ENCODE results near the gene PRAME.
A peak's percentile ranks its signal among the peaks of the same experiment; 100 is the strongest.
"Not testable (repeated sequence)": the region's sequence is repeated elsewhere in the genome, so short reads cannot be mapped to it uniquely, and the experiment has no call there.

PRAME gene

DNA sequence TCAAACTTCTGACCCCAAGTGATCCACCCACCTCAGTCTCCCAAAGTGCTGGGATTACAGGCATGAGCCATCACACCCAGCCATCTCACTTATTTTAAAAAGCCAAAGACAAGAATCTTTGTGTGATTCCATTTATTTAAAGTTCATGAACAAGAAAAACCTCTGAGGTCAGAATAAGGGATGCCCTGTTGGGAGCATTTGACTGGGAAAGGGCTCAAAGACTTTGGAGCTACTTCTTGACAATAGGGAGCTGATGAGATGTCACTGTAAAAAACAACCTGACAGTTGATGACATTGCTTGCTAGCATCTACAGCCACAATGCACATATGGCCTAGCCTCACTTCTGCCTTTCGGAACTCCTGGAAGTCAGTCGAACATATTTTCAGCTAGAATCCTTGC, 45.4 kb downstream of the PRAME start:
- peaks cover 63% of the 10 kb centered on the region for H3K27me3 ChIP-seq (ENCODE audit: insufficient read depth, low read length)
- peaks cover 19% of the 10 kb centered on the region; the same call in 1 of the 2 replicates for H3K9me3 ChIP-seq (ENCODE audit: insufficient read depth, low read depth, low read length)
- no peak overlapping the region for H3K4me3 ChIP-seq (ENCODE audit: low read length)
- no peak overlapping the region for H3K9ac ChIP-seq (ENCODE audit: low read depth, low read length)
- no peaks in the 10 kb centered on the region for H3K36me3 ChIP-seq (ENCODE audit: insufficient read depth, low read depth, low read length)
- H3K4me1 ChIP-seq (ENCODE audit: insufficient read depth, low read length) = no peaks in the 10 kb centered on the region
- no peak overlapping the region for H3K27ac ChIP-seq (ENCODE audit: low read length)

DNA sequence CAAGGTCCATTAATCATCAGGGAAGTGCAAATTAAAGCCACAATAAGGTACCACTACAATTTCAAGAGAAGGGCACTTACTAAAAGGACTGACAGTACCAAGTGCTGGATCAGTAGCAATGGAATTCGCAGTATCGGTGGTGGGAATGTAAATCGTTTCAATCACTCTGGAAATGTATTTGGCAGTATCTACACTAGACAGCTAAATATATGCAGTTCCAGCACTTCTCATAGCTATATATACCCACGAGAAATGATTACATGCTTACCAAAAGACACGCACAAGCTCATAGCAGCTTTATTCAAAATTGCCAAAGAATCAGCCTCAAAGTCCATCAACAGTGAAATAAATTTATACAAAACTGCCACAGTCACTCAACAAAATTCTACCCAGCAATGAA, 46.1 kb downstream of the PRAME start:
- no peak overlapping the region for H3K4me3 ChIP-seq (ENCODE audit: low read length)
- no peak overlapping the region for H3K27ac ChIP-seq (ENCODE audit: low read length)
- no peak overlapping the region for H3K9ac ChIP-seq (ENCODE audit: low read depth, low read length)
- peaks cover 64% of the 10 kb centered on the region for H3K27me3 ChIP-seq (ENCODE audit: insufficient read depth, low read length)
- no peaks in the 10 kb centered on the region for H3K36me3 ChIP-seq (ENCODE audit: insufficient read depth, low read depth, low read length)
- H3K9me3 ChIP-seq (ENCODE audit: insufficient read depth, low read depth, low read length) = peaks cover 19% of the 10 kb centered on the region; the same call in 1 of the 2 replicates
- no peaks in the 10 kb centered on the region for H3K4me1 ChIP-seq (ENCODE audit: insufficient read depth, low read length)

DNA sequence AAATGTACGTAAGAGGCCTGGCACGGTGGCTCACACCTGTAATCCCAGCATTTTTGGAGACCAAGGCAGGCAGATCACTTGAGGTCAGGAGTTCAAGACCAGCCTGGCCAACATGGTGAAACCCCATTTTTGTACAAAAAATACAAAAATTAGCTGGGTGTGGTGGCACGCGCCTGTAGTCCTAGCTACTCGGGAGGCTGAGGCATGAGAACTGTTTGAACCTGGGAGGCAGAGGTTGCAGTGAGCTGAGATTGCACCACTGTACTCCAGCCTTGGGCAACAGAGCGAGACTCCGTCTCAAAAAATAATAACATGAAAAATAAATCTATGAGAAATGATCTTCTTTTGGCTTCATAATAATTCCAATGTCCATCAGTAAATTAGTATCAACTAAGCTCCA, 48.2 kb downstream of the PRAME start:
- H3K27ac ChIP-seq (ENCODE audit: low read length); H3K4me3 ChIP-seq (ENCODE audit: low read length); H3K4me1 ChIP-seq (ENCODE audit: insufficient read depth, low read length); H3K9ac ChIP-seq (ENCODE audit: low read depth, low read length): not testable (repeated sequence)
- Histone ChIP-seq H3K9me3 (ENCODE audit: insufficient read depth, low read depth, low read length) (peaks cover 19% of the 10 kb centered on the region; the same call in 1 of the 2 replicates), H3K36me3 (ENCODE audit: insufficient read depth, low read depth, low read length) (peaks cover 12% of the 10 kb centered on the region), H3K27me3 (ENCODE audit: insufficient read depth, low read length) (peaks cover 61% of the 10 kb centered on the region)

DNA sequence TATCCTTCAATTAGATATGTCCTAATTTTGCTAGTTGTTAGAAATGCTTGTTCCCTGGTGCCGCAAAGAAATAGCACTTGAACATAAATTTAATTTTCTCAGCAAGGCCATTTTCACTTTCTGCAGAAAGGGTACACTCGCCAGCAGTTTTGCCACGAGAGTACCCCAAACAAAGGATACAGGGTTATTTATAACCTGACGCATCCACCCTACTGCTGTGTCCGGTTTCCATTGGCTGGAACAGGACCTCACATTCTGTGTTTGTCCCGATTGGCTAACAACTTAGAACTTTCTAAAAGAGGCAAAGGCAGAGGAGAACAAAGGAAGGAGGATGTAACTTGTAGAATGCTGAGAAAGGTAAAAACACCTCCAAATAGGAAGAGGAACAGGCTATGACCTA, 49.2 kb downstream of the PRAME start:
- not testable (repeated sequence) for H3K27ac ChIP-seq (ENCODE audit: low read length); H3K9ac ChIP-seq (ENCODE audit: low read depth, low read length); H3K4me1 ChIP-seq (ENCODE audit: insufficient read depth, low read length); H3K4me3 ChIP-seq (ENCODE audit: low read length)
- peaks cover 52% of the 10 kb centered on the region for H3K27me3 ChIP-seq (ENCODE audit: insufficient read depth, low read length)
- peaks cover 17% of the 10 kb centered on the region for H3K36me3 ChIP-seq (ENCODE audit: insufficient read depth, low read depth, low read length)
- H3K9me3 ChIP-seq (ENCODE audit: insufficient read depth, low read depth, low read length) = peaks cover 19% of the 10 kb centered on the region; the same call in 1 of the 2 replicates

DNA sequence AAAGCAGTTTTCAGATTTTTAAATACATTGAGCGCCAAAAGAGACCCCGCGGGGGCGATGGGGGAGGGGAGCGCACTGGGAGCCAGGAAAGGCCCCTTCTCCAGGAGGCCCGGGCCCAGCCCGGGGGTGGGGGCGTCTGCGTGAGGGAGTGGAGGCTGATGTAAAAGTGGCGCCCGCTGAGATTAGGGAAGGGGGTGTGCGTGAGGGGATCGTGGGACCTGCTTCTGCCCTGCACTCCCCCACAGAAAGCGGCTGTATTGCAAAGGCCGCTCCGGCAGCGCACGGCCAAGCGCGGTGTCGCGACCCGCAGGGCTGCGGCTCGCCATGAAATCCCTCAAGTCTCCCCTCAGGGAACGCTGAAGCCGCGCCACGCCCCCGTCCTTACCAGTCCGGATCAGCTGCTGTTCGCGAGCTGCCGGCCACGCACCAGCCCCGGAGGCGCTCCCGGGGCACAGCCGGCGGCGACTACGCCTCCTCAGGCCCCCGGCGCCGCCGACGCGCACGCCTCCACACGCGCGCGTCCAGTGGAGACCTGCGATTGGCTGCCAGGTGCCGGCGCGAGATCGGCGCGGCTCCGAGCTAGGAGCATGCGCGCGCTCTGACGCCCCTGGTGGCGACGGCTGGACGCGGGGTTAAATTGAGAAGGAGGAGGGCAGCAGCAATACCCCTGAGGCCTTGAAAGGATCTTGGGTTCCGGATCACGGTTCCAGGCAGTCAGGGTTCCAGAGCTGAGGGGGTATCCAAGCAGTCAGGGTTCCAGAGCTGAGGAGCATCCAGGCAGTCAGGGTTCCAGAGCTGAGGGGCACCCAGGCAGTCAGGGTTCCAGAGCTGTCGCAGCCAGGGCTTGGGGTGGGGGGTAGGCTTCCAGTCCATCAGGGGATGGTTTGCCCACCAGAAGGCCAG, 50.5 kb downstream of the PRAME start, which contains the start of gene ZNF280B:
Gene ZNF280B (minus strand): TSS at position 469 of the 903 bp plus-strand sequence. CDS start 19,344 bp downstream, outside the sequence.
- Histone ChIP-seq H3K9ac (ENCODE audit: low read depth, low read length) (peak within 1 kb of the TSS; percentile 86), H3K27me3 (ENCODE audit: insufficient read depth, low read length) (peaks cover 38% of the 10 kb centered on the region), H3K27ac (ENCODE audit: low read length) (no peak within 1 kb of the TSS), H3K4me1 (ENCODE audit: insufficient read depth, low read length) (no peaks in the 10 kb centered on the region), H3K9me3 (ENCODE audit: insufficient read depth, low read depth, low read length) (peaks cover 19% of the 10 kb centered on the region; the same call in 1 of the 2 replicates), H3K36me3 (ENCODE audit: insufficient read depth, low read depth, low read length) (peaks cover 29% of the 10 kb centered on the region), H3K4me3 (ENCODE audit: low read length) (peak within 1 kb of the TSS; percentile 89)

DNA sequence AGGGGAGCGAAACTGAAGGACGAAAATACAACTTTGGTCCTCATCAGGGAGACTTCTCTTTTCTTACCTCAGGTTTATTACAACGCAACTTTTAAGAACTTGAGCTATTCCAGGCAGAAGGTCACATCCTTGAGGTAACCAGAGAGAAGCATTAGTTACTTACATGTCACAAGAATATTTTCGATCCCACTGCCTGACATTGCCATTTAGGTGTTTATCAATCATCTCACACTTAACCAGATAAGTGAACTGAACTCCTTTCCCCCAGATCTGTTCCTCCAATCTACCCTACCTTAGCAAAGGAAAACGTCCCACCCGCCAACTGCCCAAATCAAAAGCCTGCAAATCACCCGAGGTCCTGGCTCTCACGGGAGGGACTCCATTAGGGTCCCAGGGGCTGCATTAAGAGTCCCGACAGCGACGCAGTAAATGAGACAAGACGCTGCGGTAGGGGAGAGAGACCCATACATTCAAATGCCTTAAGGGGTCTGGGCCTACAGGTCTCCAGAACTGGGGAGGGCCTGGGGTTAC, 51.3 kb downstream of the PRAME start:
- Histone ChIP-seq H3K27ac (ENCODE audit: low read length) (no peak overlapping the region), H3K36me3 (ENCODE audit: insufficient read depth, low read depth, low read length) (peaks cover 36% of the 10 kb centered on the region), H3K9me3 (ENCODE audit: insufficient read depth, low read depth, low read length) (peaks cover 19% of the 10 kb centered on the region; the same call in 1 of the 2 replicates), H3K4me1 (ENCODE audit: insufficient read depth, low read length) (no peaks in the 10 kb centered on the region), H3K27me3 (ENCODE audit: insufficient read depth, low read length) (peaks cover 31% of the 10 kb centered on the region), H3K4me3 (ENCODE audit: low read length) (peak overlapping the region; percentile 89), H3K9ac (ENCODE audit: low read depth, low read length) (peak overlapping the region; percentile 86; the same call in 1 of the 2 replicates)

DNA sequence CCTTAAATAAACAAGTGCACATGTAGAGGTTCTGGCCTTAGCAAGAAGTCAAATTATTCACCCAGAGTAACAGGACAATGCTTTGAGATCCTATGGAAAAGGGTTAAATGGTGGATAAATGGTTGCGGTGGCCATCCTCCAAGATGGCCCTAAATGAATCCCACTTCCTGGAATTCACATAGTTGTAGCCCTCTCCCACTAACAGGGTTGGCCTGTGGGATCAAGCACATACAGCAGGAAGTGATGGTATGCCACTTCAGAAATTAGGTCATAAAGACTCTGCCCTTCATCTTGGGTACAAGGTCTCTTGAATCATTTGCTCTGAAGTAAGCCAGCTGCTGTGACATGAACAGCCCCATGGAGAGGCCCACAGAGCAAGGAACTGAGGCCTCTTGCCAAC, 52.3 kb downstream of the PRAME start:
- no peak overlapping the region for H3K4me3 ChIP-seq (ENCODE audit: low read length)
- no peak overlapping the region for H3K27ac ChIP-seq (ENCODE audit: low read length)
- H3K27me3 ChIP-seq (ENCODE audit: insufficient read depth, low read length) = peaks cover 21% of the 10 kb centered on the region
- peaks cover 46% of the 10 kb centered on the region for H3K36me3 ChIP-seq (ENCODE audit: insufficient read depth, low read depth, low read length)
- peaks cover 19% of the 10 kb centered on the region; the same call in 1 of the 2 replicates for H3K9me3 ChIP-seq (ENCODE audit: insufficient read depth, low read depth, low read length)
- no peak overlapping the region for H3K9ac ChIP-seq (ENCODE audit: low read depth, low read length)
- H3K4me1 ChIP-seq (ENCODE audit: insufficient read depth, low read length) = no peaks in the 10 kb centered on the region

DNA sequence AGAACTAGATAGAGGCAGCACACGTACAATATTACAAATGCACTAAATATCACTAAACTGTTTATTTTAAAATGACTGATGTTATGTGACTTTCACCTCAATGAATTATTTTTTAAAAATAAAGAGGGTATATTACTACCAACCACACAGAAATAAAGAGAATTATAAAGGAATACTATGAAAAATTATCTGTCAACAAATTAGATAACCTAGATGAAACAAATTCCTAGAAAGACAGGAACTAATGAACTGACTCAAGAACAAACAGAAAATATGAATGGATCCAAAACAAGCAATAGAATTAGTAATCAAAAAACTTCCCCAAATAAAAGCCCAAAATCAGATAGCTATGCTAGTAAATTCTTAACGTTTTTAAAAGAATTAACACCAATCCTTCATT, 60.8 kb downstream of the PRAME start:
- Histone ChIP-seq H3K4me3 (ENCODE audit: low read length) (no peak overlapping the region), H3K27me3 (ENCODE audit: insufficient read depth, low read length) (no peaks in the 10 kb centered on the region), H3K27ac (ENCODE audit: low read length) (no peak overlapping the region), H3K4me1 (ENCODE audit: insufficient read depth, low read length) (no peaks in the 10 kb centered on the region), H3K9ac (ENCODE audit: low read depth, low read length) (no peak overlapping the region), H3K36me3 (ENCODE audit: insufficient read depth, low read depth, low read length) (peaks cover 26% of the 10 kb centered on the region), H3K9me3 (ENCODE audit: insufficient read depth, low read depth, low read length) (no peaks in the 10 kb centered on the region)
